Mammary epithelial cell (primary cell): ENCODE measurements around the gene MAML2.

Source experiments
- EZH2 ChIP-seq: IDR thresholded peaks from 2 replicates; pipeline ENCODE4 v1.6.1; 2012; ENCODE audit warnings: low read length, inconsistent platforms, borderline replicate concordance
- TF ChIP-seq, protein P1 (sequence below), 2 donors: IDR thresholded peaks in 1 of 2; conservative IDR thresholded peaks in 1 of 2; 2 replicates each; pipeline ENCODE4 v1.5.1; 2011 to 2012; ENCODE audit warnings: inconsistent platforms in 2 of 2, low read length in 2 of 2, mild to moderate bottlenecking in 2 of 2, control low read depth in 1 of 2, low read depth in 1 of 2; ENCODE audit not compliant: insufficient read depth in 1 of 2; ENCODE audit errors: extremely low read depth in 1 of 2

DNA sequence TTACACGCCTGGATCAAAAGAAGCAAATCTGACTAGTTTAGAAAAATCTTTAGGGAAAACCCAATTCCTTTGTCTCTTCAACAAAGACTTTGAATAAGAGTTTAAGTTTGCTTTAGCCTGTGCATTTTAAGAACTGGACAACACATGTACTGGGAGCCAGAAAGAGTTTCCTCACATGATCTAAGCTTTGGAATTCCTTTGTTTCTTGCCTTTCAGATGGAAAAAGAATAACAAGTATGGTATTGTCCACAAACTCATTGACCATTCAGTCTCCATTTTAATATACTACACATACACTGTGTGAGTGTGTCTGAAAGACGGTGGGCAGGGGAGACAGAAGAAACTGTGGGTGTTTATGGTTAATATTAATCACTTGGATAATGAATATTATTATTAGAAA, 205.6 kb downstream of the MAML2 start:
- TF ChIP-seq, protein P1, sequence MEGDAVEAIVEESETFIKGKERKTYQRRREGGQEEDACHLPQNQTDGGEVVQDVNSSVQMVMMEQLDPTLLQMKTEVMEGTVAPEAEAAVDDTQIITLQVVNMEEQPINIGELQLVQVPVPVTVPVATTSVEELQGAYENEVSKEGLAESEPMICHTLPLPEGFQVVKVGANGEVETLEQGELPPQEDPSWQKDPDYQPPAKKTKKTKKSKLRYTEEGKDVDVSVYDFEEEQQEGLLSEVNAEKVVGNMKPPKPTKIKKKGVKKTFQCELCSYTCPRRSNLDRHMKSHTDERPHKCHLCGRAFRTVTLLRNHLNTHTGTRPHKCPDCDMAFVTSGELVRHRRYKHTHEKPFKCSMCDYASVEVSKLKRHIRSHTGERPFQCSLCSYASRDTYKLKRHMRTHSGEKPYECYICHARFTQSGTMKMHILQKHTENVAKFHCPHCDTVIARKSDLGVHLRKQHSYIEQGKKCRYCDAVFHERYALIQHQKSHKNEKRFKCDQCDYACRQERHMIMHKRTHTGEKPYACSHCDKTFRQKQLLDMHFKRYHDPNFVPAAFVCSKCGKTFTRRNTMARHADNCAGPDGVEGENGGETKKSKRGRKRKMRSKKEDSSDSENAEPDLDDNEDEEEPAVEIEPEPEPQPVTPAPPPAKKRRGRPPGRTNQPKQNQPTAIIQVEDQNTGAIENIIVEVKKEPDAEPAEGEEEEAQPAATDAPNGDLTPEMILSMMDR (conservative IDR thresholded peaks at IDR 0.05 in 1 of 2, IDR thresholded peaks at IDR 0.05 in 1 of 2; ENCODE audit: extremely low read depth in 1 of 2, insufficient read depth in 1 of 2, low read depth in 1 of 2, low read length in 2 of 2): no peak
- TF ChIP-seq EZH2: no peak
